H9 (cell line): ENCODE results near the gene RFX1. TPM values are rescaled to one million over a fixed set of nuclear protein-coding genes. Genes with fewer than 3 reads are reported as not detected.

Experiments used
- DNase-seq: peaks from one replicate; pipeline ENCODE4 v3.0.0-alpha.2; 2017
- H2AFZ ChIP-seq: one replicate; pipeline ENCODE4 v1.6.1; 2013; ENCODE audit warnings: mild to moderate bottlenecking, low read length, control low read depth, moderate library complexity
- H2AK5ac ChIP-seq: 2 replicates; pipeline ENCODE4 v1.6.1; 2013; ENCODE audit warnings: low read length, control low read depth, mixed read lengths; ENCODE audit not compliant: insufficient read length
- H2BK120ac ChIP-seq: one replicate; pipeline ENCODE4 v1.6.1; 2013; ENCODE audit warnings: low read depth, mild to moderate bottlenecking, low read length, control low read depth, inconsistent platforms; ENCODE audit not compliant: poor library complexity, severe bottlenecking
- H2BK12ac ChIP-seq: 2 replicates; pipeline ENCODE4 v1.6.1; 2013; ENCODE audit warnings: low read length, control low read depth, mixed read lengths, low read depth; ENCODE audit not compliant: insufficient read length
- H2BK15ac ChIP-seq: 2 replicates; pipeline ENCODE4 v1.6.1; 2013; ENCODE audit warnings: low read depth, low read length, control low read depth
- H2BK20ac ChIP-seq: one replicate; pipeline ENCODE4 v1.6.1; 2013; ENCODE audit warnings: low read depth, mild to moderate bottlenecking, low read length, control low read depth, inconsistent platforms; ENCODE audit not compliant: poor library complexity, severe bottlenecking
- H2BK5ac ChIP-seq: 2 replicates; pipeline ENCODE4 v1.6.1; 2013; ENCODE audit warnings: low read length, control low read depth, mixed read lengths; ENCODE audit not compliant: insufficient read length
- H3K14ac ChIP-seq: 2 replicates; pipeline ENCODE4 v1.6.1; 2013; ENCODE audit warnings: low read length, control low read depth; ENCODE audit not compliant: insufficient read depth
- H3K18ac ChIP-seq: 2 replicates; pipeline ENCODE4 v1.6.1; 2013; ENCODE audit warnings: low read depth, mild to moderate bottlenecking, mixed read lengths, low read length, control low read depth; ENCODE audit not compliant: insufficient read length
- H3K23ac ChIP-seq: 2 replicates; pipeline ENCODE4 v1.6.1; 2013; ENCODE audit warnings: low read length, control low read depth, mixed read lengths, low read depth; ENCODE audit not compliant: insufficient read length
- H3K23me2 ChIP-seq: 2 replicates; pipeline ENCODE4 v1.6.1; 2013; ENCODE audit warnings: low read depth, mild to moderate bottlenecking, mixed read lengths, low read length, control low read depth; ENCODE audit not compliant: insufficient read length, poor library complexity, severe bottlenecking
- H3K27ac ChIP-seq: 2 replicates; pipeline ENCODE4 v1.5.1; 2013; ENCODE audit warnings: low read length, control low read depth, mixed read lengths, low read depth; ENCODE audit not compliant: insufficient read length
- H3K27me3 ChIP-seq: 2 replicates; pipeline ENCODE4 v1.6.1; 2013; ENCODE audit warnings: low read length, control low read depth, inconsistent platforms; ENCODE audit not compliant: insufficient read depth
- H3K4ac ChIP-seq: 2 replicates; pipeline ENCODE4 v1.6.1; 2013; ENCODE audit warnings: low read depth, mild to moderate bottlenecking, control low read depth, inconsistent platforms, low read length, moderate library complexity
- H3K4me1 ChIP-seq: 2 replicates; pipeline ENCODE4 v1.6.1; 2013; ENCODE audit warnings: low read length, control low read depth, inconsistent platforms; ENCODE audit not compliant: insufficient read depth
- H3K4me2 ChIP-seq: 2 replicates; pipeline ENCODE4 v1.6.1; 2013; ENCODE audit warnings: low read length, control low read depth, mixed read lengths; ENCODE audit not compliant: insufficient read length, insufficient read depth
- H3K56ac ChIP-seq: 2 replicates; pipeline ENCODE4 v1.6.1; 2013; ENCODE audit warnings: low read depth, mild to moderate bottlenecking, mixed read lengths, low read length, control low read depth; ENCODE audit not compliant: insufficient read length
- H3K79me1 ChIP-seq: 2 replicates; pipeline ENCODE4 v1.6.1; 2013; ENCODE audit warnings: low read depth, mild to moderate bottlenecking, moderate library complexity, low read length, control low read depth, inconsistent platforms; ENCODE audit not compliant: insufficient read depth, poor library complexity, severe bottlenecking
- H3K79me2 ChIP-seq: 2 replicates; pipeline ENCODE4 v1.6.1; 2013; ENCODE audit warnings: low read length, control low read depth, inconsistent platforms; ENCODE audit not compliant: insufficient read depth
- H3K9ac ChIP-seq: 2 replicates; pipeline ENCODE4 v1.6.1; 2013; ENCODE audit warnings: low read length, control low read depth, mixed read lengths; ENCODE audit not compliant: insufficient read length; ENCODE audit errors: extremely low read depth
- H3K9me3 ChIP-seq: one replicate; pipeline ENCODE4 v1.6.1; 2013; ENCODE audit warnings: low read depth, low read length, inconsistent platforms; ENCODE audit not compliant: control insufficient read depth
- H3T11ph ChIP-seq: one replicate; pipeline ENCODE4 v1.6.1; 2013; ENCODE audit warnings: mild to moderate bottlenecking, low read length, control low read depth, inconsistent platforms
- H4K20me1 ChIP-seq: one replicate; pipeline ENCODE4 v1.6.1; 2013; ENCODE audit not compliant: control insufficient read depth, insufficient read length, insufficient read depth
- H4K5ac ChIP-seq: 2 replicates; pipeline ENCODE4 v1.6.1; 2013; ENCODE audit warnings: low read depth, mild to moderate bottlenecking, mixed read lengths, low read length, control low read depth; ENCODE audit not compliant: insufficient read length
- H4K8ac ChIP-seq: replicated peaks from 2 replicates; pipeline ENCODE4 v1.6.1; 2013; ENCODE audit warnings: low read length, control low read depth, mixed read lengths, low read depth; ENCODE audit not compliant: insufficient read length
- H4K91ac ChIP-seq: 2 replicates; pipeline ENCODE4 v1.6.1; 2013; ENCODE audit warnings: low read depth, mild to moderate bottlenecking, moderate library complexity, mixed read lengths, low read length, control low read depth; ENCODE audit not compliant: insufficient read length
- H3K27ac Mint-ChIP-seq, 3 experiments: 2 replicates in 2 of 3; 3 replicates in 1 of 3; pipeline ENCODE4 v1.8.0; 2020 to 2021; ENCODE audit warnings: mixed read lengths in 3 of 3, mild to moderate bottlenecking in 1 of 3, moderate library complexity in 1 of 3
- H3K27me3 Mint-ChIP-seq: 2 replicates; pipeline ENCODE4 v1.8.0; 2021; ENCODE audit warnings: low read depth, mild to moderate bottlenecking, moderate library complexity, mixed read lengths
- H3K36me3 Mint-ChIP-seq, 3 experiments: 2 replicates in 2 of 3; 3 replicates in 1 of 3; pipeline ENCODE4 v1.8.0; 2020 to 2021; ENCODE audit warnings: low read depth in 3 of 3, mixed read lengths in 3 of 3; ENCODE audit not compliant: insufficient read depth in 1 of 3
- H3K4me1 Mint-ChIP-seq, 2 experiments: 2 replicates each; pipeline ENCODE4 v1.8.0; 2020; ENCODE audit warnings: mixed read lengths in 2 of 2
- H3K4me3 Mint-ChIP-seq, 2 experiments: 2 replicates in 1 of 2; 3 replicates in 1 of 2; pipeline ENCODE4 v1.8.0; 2020 to 2021; ENCODE audit warnings: mild to moderate bottlenecking in 2 of 2, mixed read lengths in 2 of 2, moderate library complexity in 1 of 2
- H3K9me3 Mint-ChIP-seq, 2 experiments: 2 replicates in 1 of 2; 3 replicates in 1 of 2; pipeline ENCODE4 v1.8.0; 2020; ENCODE audit warnings: mild to moderate bottlenecking in 2 of 2, mixed read lengths in 2 of 2, moderate library complexity in 1 of 2
- CTCF ChIP-seq: fragments of 200-600 bp; sonication (generic); conservative IDR thresholded peaks from 3 replicates; pipeline ENCODE4 v1.8.0; 2021; ENCODE audit warnings: antibody characterized with exemption, mild to moderate bottlenecking
- WGBS: extraction: QIAGEN DNeasy Blood & Tissue Kit; methylation state at CpG from one replicate; pipeline ENCODE4 v1.1.7; 2013; ENCODE audit warnings: missing lambda C conversion rate, low lambda C conversion rate, mixed read lengths; ENCODE audit not compliant: insufficient read length; ENCODE audit errors: extremely low coverage; 5-methylcytosine and 5-hydroxymethylcytosine counted together
- total RNA-seq: library from RNA; stranded (reverse); gene quantifications from 2 replicates; pipeline ENCODE4 v1.2.1, GENCODE V29; 2021

RFX1 gene
- total RNA-seq, 1 experiment from 2014 or later, result 21.4 TPM

GRCh38 chr19:14030997-14031718 lies 25.0 kb upstream of the RFX1 start:
- Mint-ChIP-seq H3K4me3 (peak overlapping the region; percentile 76 to 88), H3K9me3 (no peaks in the 10 kb centered on the region), H3K36me3 (no peaks in the 10 kb centered on the region; a peak in 1 of 7 replicates), H3K4me1 (peaks cover 4 to 13% of the 10 kb centered on the region in 2 experiments; a peak in 3 of 4 replicates), H3K27me3 (peaks cover 24% of the 10 kb centered on the region), H3K27ac (no peak overlapping the region; a peak in 1 of 7 replicates)
- Histone ChIP-seq H3K18ac (no peak overlapping the region), H3K23ac (no peak overlapping the region), H3K14ac (no peak overlapping the region; the same call in 1 of the 2 replicates), H2BK20ac (no peak overlapping the region), H3K79me1 (no peaks in the 10 kb centered on the region), H2BK5ac (no peak overlapping the region), H4K5ac (no peak overlapping the region), H2BK15ac (no peak overlapping the region), H2AFZ (no peak overlapping the region), H3K4me2 (peak overlapping the region; percentile 67), H4K91ac (no peak overlapping the region), H3T11ph (no peak overlapping the region), H3K4me1 (no peaks in the 10 kb centered on the region), H3K4ac (no peak overlapping the region), H2AK5ac (no peak overlapping the region), H3K79me2 (no peaks in the 10 kb centered on the region), H4K8ac (no peak overlapping the region), H2BK12ac (no peak overlapping the region), H3K27me3 (no peaks in the 10 kb centered on the region), H3K56ac (no peak overlapping the region), H3K9ac (no peak overlapping the region), H4K20me1 (no peaks in the 10 kb centered on the region), H2BK120ac (no peak overlapping the region), H3K9me3 (no peaks in the 10 kb centered on the region), H3K27ac (no peak overlapping the region), H3K23me2 (peaks cover 13% of the 10 kb centered on the region)
- WGBS, result no CpG with 5 or more reads among the region's 20 CpGs
- no peak for DNase-seq
- no peak for TF ChIP-seq CTCF
